WTC11 (cell line): Measurements from ENCODE around the gene DEFB121. TPM values are rescaled to one million over a fixed set of nuclear protein-coding genes. Genes with fewer than 3 reads are reported as not detected.

ENCODE experiments used
- ATAC-seq: fragments of 200-7000 bp; cut with Tn5 transposase; 2 replicates; pipeline ENCODE4 v1.10.0; 2021; ENCODE audit warnings: mild to moderate bottlenecking, moderate library complexity
- CTCF ChIA-PET: fragments of 300-600 bp; sonication (Branson Sonifier 250); formaldehyde crosslinking; loops from one replicate; lab custom pipeline; 2021; ENCODE audit warnings: antibody characterized with exemption; lab: Charles Lee
- POLR2A ChIA-PET: fragments of 350-600 bp; sonication (Branson Sonifier 250); formaldehyde crosslinking; loops from one replicate; lab custom pipeline; 2021; ENCODE audit warnings: antibody characterized with exemption; lab: Charles Lee
- DNase-seq: peaks from one replicate; pipeline ENCODE4 v3.0.0; 2021; ENCODE audit warnings: low spot score
- H3K27ac Mint-ChIP-seq: 2 replicates; pipeline ENCODE4 v1.8.0; 2021; ENCODE audit warnings: mixed read lengths
- H3K27me3 Mint-ChIP-seq: 2 replicates; pipeline ENCODE4 v1.8.0; 2021; ENCODE audit warnings: low read depth, mild to moderate bottlenecking, moderate library complexity, mixed read lengths
- H3K36me3 Mint-ChIP-seq: 2 replicates; pipeline ENCODE4 v1.8.0; 2021; ENCODE audit warnings: mixed read lengths
- H3K4me1 Mint-ChIP-seq: 2 replicates; pipeline ENCODE4 v1.8.0; 2022; ENCODE audit warnings: mixed read lengths
- H3K4me3 Mint-ChIP-seq: 2 replicates; pipeline ENCODE4 v1.8.0; 2021; ENCODE audit warnings: mild to moderate bottlenecking, moderate library complexity, mixed read lengths
- H3K9me3 Mint-ChIP-seq: 2 replicates; pipeline ENCODE4 v1.8.0; 2021; ENCODE audit warnings: mixed read lengths
- IRF1 ChIP-seq: sonication (generic); formaldehyde crosslinking; IDR thresholded peaks from 2 replicates; pipeline ENCODE4 v1.8.0; 2023; ENCODE audit warnings: missing genetic modification reagents
- SOX15 ChIP-seq: fragments of 250-450 bp; sonication (Bioruptor Pico); IDR thresholded peaks from 2 replicates; pipeline ENCODE4 v1.9.0; 2021; ENCODE audit warnings: mild to moderate bottlenecking
- TCF7 ChIP-seq: sonication (generic); formaldehyde crosslinking; IDR thresholded peaks from 2 replicates; pipeline ENCODE4 v1.8.0; 2022; ENCODE audit warnings: mild to moderate bottlenecking, low read depth, missing genetic modification reagents, moderate library complexity
- ZNF396 ChIP-seq: fragments of 250-450 bp; sonication (Bioruptor Pico); IDR thresholded peaks from 2 replicates; pipeline ENCODE4 v1.8.0; 2021; ENCODE audit warnings: mild to moderate bottlenecking, moderate library complexity, borderline replicate concordance
- total RNA-seq: library from RNA; stranded (reverse); gene quantifications from 3 replicates; pipeline ENCODE4 v1.2.3, GENCODE V29; 2021
- TF ChIP-seq, protein P1 (sequence below): sonication (generic); formaldehyde crosslinking; IDR thresholded peaks from 2 replicates; pipeline ENCODE4 v1.8.1; 2023; ENCODE audit warnings: mild to moderate bottlenecking, missing genetic modification reagents, borderline replicate concordance

DEFB121 gene
- total RNA-seq, 1 experiment from 2014 or later = not detected

- H3K27ac Mint-ChIP-seq = no peak overlapping the region
- ChIA-PET POLR2A (no interaction called here), CTCF (no interaction called here)
- peaks cover 12% of the 10 kb centered on the region for H3K27me3 Mint-ChIP-seq
- H3K4me3 Mint-ChIP-seq = no peak overlapping the region
- no peaks in the 10 kb centered on the region for H3K4me1 Mint-ChIP-seq
- DNase-seq (no peak), ATAC-seq (no peak)
- TF ChIP-seq SOX15 = no peak
- no peak for TF ChIP-seq IRF1 (CRISPR knock-in tag)
- TF ChIP-seq, protein P1, sequence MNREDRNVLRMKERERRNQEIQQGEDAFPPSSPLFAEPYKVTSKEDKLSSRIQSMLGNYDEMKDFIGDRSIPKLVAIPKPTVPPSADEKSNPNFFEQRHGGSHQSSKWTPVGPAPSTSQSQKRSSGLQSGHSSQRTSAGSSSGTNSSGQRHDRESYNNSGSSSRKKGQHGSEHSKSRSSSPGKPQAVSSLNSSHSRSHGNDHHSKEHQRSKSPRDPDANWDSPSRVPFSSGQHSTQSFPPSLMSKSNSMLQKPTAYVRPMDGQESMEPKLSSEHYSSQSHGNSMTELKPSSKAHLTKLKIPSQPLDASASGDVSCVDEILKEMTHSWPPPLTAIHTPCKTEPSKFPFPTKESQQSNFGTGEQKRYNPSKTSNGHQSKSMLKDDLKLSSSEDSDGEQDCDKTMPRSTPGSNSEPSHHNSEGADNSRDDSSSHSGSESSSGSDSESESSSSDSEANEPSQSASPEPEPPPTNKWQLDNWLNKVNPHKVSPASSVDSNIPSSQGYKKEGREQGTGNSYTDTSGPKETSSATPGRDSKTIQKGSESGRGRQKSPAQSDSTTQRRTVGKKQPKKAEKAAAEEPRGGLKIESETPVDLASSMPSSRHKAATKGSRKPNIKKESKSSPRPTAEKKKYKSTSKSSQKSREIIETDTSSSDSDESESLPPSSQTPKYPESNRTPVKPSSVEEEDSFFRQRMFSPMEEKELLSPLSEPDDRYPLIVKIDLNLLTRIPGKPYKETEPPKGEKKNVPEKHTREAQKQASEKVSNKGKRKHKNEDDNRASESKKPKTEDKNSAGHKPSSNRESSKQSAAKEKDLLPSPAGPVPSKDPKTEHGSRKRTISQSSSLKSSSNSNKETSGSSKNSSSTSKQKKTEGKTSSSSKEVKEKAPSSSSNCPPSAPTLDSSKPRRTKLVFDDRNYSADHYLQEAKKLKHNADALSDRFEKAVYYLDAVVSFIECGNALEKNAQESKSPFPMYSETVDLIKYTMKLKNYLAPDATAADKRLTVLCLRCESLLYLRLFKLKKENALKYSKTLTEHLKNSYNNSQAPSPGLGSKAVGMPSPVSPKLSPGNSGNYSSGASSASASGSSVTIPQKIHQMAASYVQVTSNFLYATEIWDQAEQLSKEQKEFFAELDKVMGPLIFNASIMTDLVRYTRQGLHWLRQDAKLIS = no peak
- no peak for TF ChIP-seq ZNF396 (CRISPR knock-in tag)
- TF ChIP-seq TCF7 (CRISPR knock-in tag) = no peak
- H3K36me3 Mint-ChIP-seq = peaks cover 34% of the 10 kb centered on the region
- H3K9me3 Mint-ChIP-seq = peaks cover 72% of the 10 kb centered on the region
Measured at GRCh38 chr20:31355981-31356380, 50.0 kb downstream of the DEFB121 start.

Other genes starting within 250 kb of the DEFB121 start
- not detected in 3 replicates for gene DEFB115, start 148.6 kb downstream of the DEFB121 start, total RNA-seq
- not detected in 3 replicates for gene DEFB116, start 97.6 kb downstream of the DEFB121 start, total RNA-seq
- gene DEFB118, start 37.6 kb downstream of the DEFB121 start, total RNA-seq = not detected in 3 replicates
- not detected in 3 replicates for gene DEFB119, start 15.6 kb downstream of the DEFB121 start, total RNA-seq
- gene DEFB123, start 34.4 kb upstream of the DEFB121 start, total RNA-seq = not detected in 3 replicates
- not detected in 3 replicates for gene DEFB124, start 68.9 kb upstream of the DEFB121 start, total RNA-seq
- not detected in 3 replicates for gene REM1, start 69.1 kb upstream of the DEFB121 start, total RNA-seq
- 93.3 to 103 TPM (median 101 TPM) in 3 replicates for gene HM13, start 108.2 kb upstream of the DEFB121 start, total RNA-seq
- 88.8 to 158 TPM (median 149 TPM) in 3 replicates for gene ID1, start 199.1 kb upstream of the DEFB121 start, total RNA-seq
- gene COX4I2, start 231.7 kb upstream of the DEFB121 start, total RNA-seq = 0.44 TPM in 1 of 3 replicates, not detected in the others